D721Med (cell line): Measurements from ENCODE around the gene RASGEF1C.

ENCODE experiments used
- DNase-seq: peaks from one replicate; pipeline ENCODE4 v3.0.0; 2011; ENCODE audit warnings: low spot score; ENCODE audit not compliant: insufficient read length
- FAIRE-seq: peaks from 2 replicates; lab custom pipeline; 2011; peaks lifted over from hg19 to GRCh38; lab: Jason Lieb, UNC
- CTCF ChIP-seq: IDR thresholded peaks from 2 replicates; pipeline ENCODE4 v1.5.1; 2012; ENCODE audit warnings: mild to moderate bottlenecking, control low read depth; ENCODE audit not compliant: insufficient read depth; ENCODE audit errors: missing control alignments

Gene RASGEF1C

GRCh38 chr5:180103487-180104167 is 105.4 kb downstream of the RASGEF1C start:
- TF ChIP-seq CTCF: no peak
- DNase-seq (no peak), FAIRE-seq (no peak)

GRCh38 chr5:180102636-180103035 is 106.4 kb downstream of the RASGEF1C start:
- TF ChIP-seq CTCF: no peak
- FAIRE-seq (no peak), DNase-seq (no peak)

GRCh38 chr5:180101451-180102105 is 107.4 kb downstream of the RASGEF1C start:
- DNase-seq: no peak
- no peak for FAIRE-seq
- no peak for TF ChIP-seq CTCF

- FAIRE-seq (no peak), DNase-seq (no peak)
- no peak for TF ChIP-seq CTCF
Observed at GRCh38 chr5:180100621-180101450, 108.2 kb downstream of the RASGEF1C start.

GRCh38 chr5:180099733-180100611 is 109.0 kb downstream of the RASGEF1C start:
- DNase-seq: no peak

More at GRCh38 chr5:180099733-180100611, 109.0 kb downstream of the RASGEF1C start:
- FAIRE-seq: no peak
- TF ChIP-seq CTCF: no peak
